H9 (cell line): Measurements from ENCODE around the gene NGF. TPM values are rescaled to one million over a fixed set of nuclear protein-coding genes. Genes with fewer than 3 reads are reported as not detected.

ENCODE experiments used
- DNase-seq: peaks from one replicate; pipeline ENCODE4 v3.0.0-alpha.2; 2017
- H2AFZ ChIP-seq: one replicate; pipeline ENCODE4 v1.6.1; 2013; ENCODE audit warnings: mild to moderate bottlenecking, low read length, control low read depth, moderate library complexity
- H2AK5ac ChIP-seq: 2 replicates; pipeline ENCODE4 v1.6.1; 2013; ENCODE audit warnings: low read length, control low read depth, mixed read lengths; ENCODE audit not compliant: insufficient read length
- H2BK120ac ChIP-seq: one replicate; pipeline ENCODE4 v1.6.1; 2013; ENCODE audit warnings: low read depth, mild to moderate bottlenecking, low read length, control low read depth, inconsistent platforms; ENCODE audit not compliant: poor library complexity, severe bottlenecking
- H2BK12ac ChIP-seq: 2 replicates; pipeline ENCODE4 v1.6.1; 2013; ENCODE audit warnings: low read length, control low read depth, mixed read lengths, low read depth; ENCODE audit not compliant: insufficient read length
- H2BK15ac ChIP-seq: 2 replicates; pipeline ENCODE4 v1.6.1; 2013; ENCODE audit warnings: low read depth, low read length, control low read depth
- H2BK20ac ChIP-seq: one replicate; pipeline ENCODE4 v1.6.1; 2013; ENCODE audit warnings: low read depth, mild to moderate bottlenecking, low read length, control low read depth, inconsistent platforms; ENCODE audit not compliant: poor library complexity, severe bottlenecking
- H2BK5ac ChIP-seq: 2 replicates; pipeline ENCODE4 v1.6.1; 2013; ENCODE audit warnings: low read length, control low read depth, mixed read lengths; ENCODE audit not compliant: insufficient read length
- H3K14ac ChIP-seq: 2 replicates; pipeline ENCODE4 v1.6.1; 2013; ENCODE audit warnings: low read length, control low read depth; ENCODE audit not compliant: insufficient read depth
- H3K18ac ChIP-seq: 2 replicates; pipeline ENCODE4 v1.6.1; 2013; ENCODE audit warnings: low read depth, mild to moderate bottlenecking, mixed read lengths, low read length, control low read depth; ENCODE audit not compliant: insufficient read length
- H3K23ac ChIP-seq: 2 replicates; pipeline ENCODE4 v1.6.1; 2013; ENCODE audit warnings: low read length, control low read depth, mixed read lengths, low read depth; ENCODE audit not compliant: insufficient read length
- H3K23me2 ChIP-seq: 2 replicates; pipeline ENCODE4 v1.6.1; 2013; ENCODE audit warnings: low read depth, mild to moderate bottlenecking, mixed read lengths, low read length, control low read depth; ENCODE audit not compliant: insufficient read length, poor library complexity, severe bottlenecking
- H3K27ac ChIP-seq: 2 replicates; pipeline ENCODE4 v1.5.1; 2013; ENCODE audit warnings: low read length, control low read depth, mixed read lengths, low read depth; ENCODE audit not compliant: insufficient read length
- H3K27me3 ChIP-seq: 2 replicates; pipeline ENCODE4 v1.6.1; 2013; ENCODE audit warnings: low read length, control low read depth, inconsistent platforms; ENCODE audit not compliant: insufficient read depth
- H3K4ac ChIP-seq: 2 replicates; pipeline ENCODE4 v1.6.1; 2013; ENCODE audit warnings: low read depth, mild to moderate bottlenecking, control low read depth, inconsistent platforms, low read length, moderate library complexity
- H3K4me1 ChIP-seq: 2 replicates; pipeline ENCODE4 v1.6.1; 2013; ENCODE audit warnings: low read length, control low read depth, inconsistent platforms; ENCODE audit not compliant: insufficient read depth
- H3K4me2 ChIP-seq: 2 replicates; pipeline ENCODE4 v1.6.1; 2013; ENCODE audit warnings: low read length, control low read depth, mixed read lengths; ENCODE audit not compliant: insufficient read length, insufficient read depth
- H3K56ac ChIP-seq: 2 replicates; pipeline ENCODE4 v1.6.1; 2013; ENCODE audit warnings: low read depth, mild to moderate bottlenecking, mixed read lengths, low read length, control low read depth; ENCODE audit not compliant: insufficient read length
- H3K79me1 ChIP-seq: 2 replicates; pipeline ENCODE4 v1.6.1; 2013; ENCODE audit warnings: low read depth, mild to moderate bottlenecking, moderate library complexity, low read length, control low read depth, inconsistent platforms; ENCODE audit not compliant: insufficient read depth, poor library complexity, severe bottlenecking
- H3K79me2 ChIP-seq: 2 replicates; pipeline ENCODE4 v1.6.1; 2013; ENCODE audit warnings: low read length, control low read depth, inconsistent platforms; ENCODE audit not compliant: insufficient read depth
- H3K9ac ChIP-seq: 2 replicates; pipeline ENCODE4 v1.6.1; 2013; ENCODE audit warnings: low read length, control low read depth, mixed read lengths; ENCODE audit not compliant: insufficient read length; ENCODE audit errors: extremely low read depth
- H3K9me3 ChIP-seq: one replicate; pipeline ENCODE4 v1.6.1; 2013; ENCODE audit warnings: low read depth, low read length, inconsistent platforms; ENCODE audit not compliant: control insufficient read depth
- H3T11ph ChIP-seq: one replicate; pipeline ENCODE4 v1.6.1; 2013; ENCODE audit warnings: mild to moderate bottlenecking, low read length, control low read depth, inconsistent platforms
- H4K20me1 ChIP-seq: one replicate; pipeline ENCODE4 v1.6.1; 2013; ENCODE audit not compliant: control insufficient read depth, insufficient read length, insufficient read depth
- H4K5ac ChIP-seq: 2 replicates; pipeline ENCODE4 v1.6.1; 2013; ENCODE audit warnings: low read depth, mild to moderate bottlenecking, mixed read lengths, low read length, control low read depth; ENCODE audit not compliant: insufficient read length
- H4K8ac ChIP-seq: replicated peaks from 2 replicates; pipeline ENCODE4 v1.6.1; 2013; ENCODE audit warnings: low read length, control low read depth, mixed read lengths, low read depth; ENCODE audit not compliant: insufficient read length
- H4K91ac ChIP-seq: 2 replicates; pipeline ENCODE4 v1.6.1; 2013; ENCODE audit warnings: low read depth, mild to moderate bottlenecking, moderate library complexity, mixed read lengths, low read length, control low read depth; ENCODE audit not compliant: insufficient read length
- H3K27ac Mint-ChIP-seq, 3 experiments: 2 replicates in 2 of 3; 3 replicates in 1 of 3; pipeline ENCODE4 v1.8.0; 2020 to 2021; ENCODE audit warnings: mixed read lengths in 3 of 3, mild to moderate bottlenecking in 1 of 3, moderate library complexity in 1 of 3
- H3K27me3 Mint-ChIP-seq: 2 replicates; pipeline ENCODE4 v1.8.0; 2021; ENCODE audit warnings: low read depth, mild to moderate bottlenecking, moderate library complexity, mixed read lengths
- H3K36me3 Mint-ChIP-seq, 3 experiments: 2 replicates in 2 of 3; 3 replicates in 1 of 3; pipeline ENCODE4 v1.8.0; 2020 to 2021; ENCODE audit warnings: low read depth in 3 of 3, mixed read lengths in 3 of 3; ENCODE audit not compliant: insufficient read depth in 1 of 3
- H3K4me1 Mint-ChIP-seq, 2 experiments: 2 replicates each; pipeline ENCODE4 v1.8.0; 2020; ENCODE audit warnings: mixed read lengths in 2 of 2
- H3K4me3 Mint-ChIP-seq, 2 experiments: 2 replicates in 1 of 2; 3 replicates in 1 of 2; pipeline ENCODE4 v1.8.0; 2020 to 2021; ENCODE audit warnings: mild to moderate bottlenecking in 2 of 2, mixed read lengths in 2 of 2, moderate library complexity in 1 of 2
- H3K9me3 Mint-ChIP-seq, 2 experiments: 2 replicates in 1 of 2; 3 replicates in 1 of 2; pipeline ENCODE4 v1.8.0; 2020; ENCODE audit warnings: mild to moderate bottlenecking in 2 of 2, mixed read lengths in 2 of 2, moderate library complexity in 1 of 2
- CTCF ChIP-seq: fragments of 200-600 bp; sonication (generic); conservative IDR thresholded peaks from 3 replicates; pipeline ENCODE4 v1.8.0; 2021; ENCODE audit warnings: antibody characterized with exemption, mild to moderate bottlenecking
- WGBS: extraction: QIAGEN DNeasy Blood & Tissue Kit; methylation state at CpG from one replicate; pipeline ENCODE4 v1.1.7; 2013; ENCODE audit warnings: missing lambda C conversion rate, low lambda C conversion rate, mixed read lengths; ENCODE audit not compliant: insufficient read length; ENCODE audit errors: extremely low coverage; 5-methylcytosine and 5-hydroxymethylcytosine counted together
- total RNA-seq: library from RNA; stranded (reverse); gene quantifications from 2 replicates; pipeline ENCODE4 v1.2.1, GENCODE V29; 2021

The NGF gene
- total RNA-seq, 1 experiment from 2014 or later = 0.22 TPM

GRCh38 chr1:115343200-115343737 is 5.2 kb upstream of the NGF start:
- no peaks in the 10 kb centered on the region for H3K79me2 ChIP-seq
- H3K4me2 ChIP-seq = no peak overlapping the region
- Mint-ChIP-seq H3K27ac (no peak overlapping the region), H3K27me3 (peaks cover 45% of the 10 kb centered on the region), H3K36me3 (no peaks in the 10 kb centered on the region), H3K9me3 (peaks cover 0 to 1% of the 10 kb centered on the region in 2 experiments; a peak in 1 of 5 replicates), H3K4me1 (peaks cover 4 to 11% of the 10 kb centered on the region in 2 experiments), H3K4me3 (no peak overlapping the region)
- no peak for DNase-seq
- no peaks in the 10 kb centered on the region for H3K79me1 ChIP-seq
- H2BK15ac ChIP-seq = no peak overlapping the region
- no peak overlapping the region for H3K27ac ChIP-seq
- no peak overlapping the region for H4K8ac ChIP-seq
- no peak overlapping the region for H2BK12ac ChIP-seq
- no peak overlapping the region for H3K14ac ChIP-seq
- no peak overlapping the region for H3K23ac ChIP-seq
- H2BK5ac ChIP-seq = no peak overlapping the region
- TF ChIP-seq CTCF = no peak
- no peak overlapping the region for H3T11ph ChIP-seq
- H4K20me1 ChIP-seq = no peaks in the 10 kb centered on the region
- no peak overlapping the region for H3K56ac ChIP-seq
- no peak overlapping the region for H3K4ac ChIP-seq
- H3K9ac ChIP-seq = no peak overlapping the region
- H2BK20ac ChIP-seq = no peak overlapping the region
- H2BK120ac ChIP-seq = no peak overlapping the region
- no peak overlapping the region for H4K5ac ChIP-seq
- H3K18ac ChIP-seq = no peak overlapping the region
- no peak overlapping the region for H2AFZ ChIP-seq
- H3K27me3 ChIP-seq = peaks cover 15% of the 10 kb centered on the region; the same call in 1 of the 2 replicates
- H4K91ac ChIP-seq = no peak overlapping the region
- H3K9me3 ChIP-seq = no peaks in the 10 kb centered on the region
- no CpG with 5 or more reads among the region's 2 CpGs for WGBS
- no peaks in the 10 kb centered on the region for H3K4me1 ChIP-seq
- H3K23me2 ChIP-seq = peaks cover 4% of the 10 kb centered on the region
- no peak overlapping the region for H2AK5ac ChIP-seq
